Measurements from ENCODE around the gene GIPC3. TPM values are rescaled to one million over a fixed set of nuclear protein-coding genes. Genes with fewer than 3 reads are reported as not detected.

The GIPC3 gene
- total RNA-seq, 4 donors from 2014 or later = 0.19 to 0.89 (median 0.37) TPM

DNA sequence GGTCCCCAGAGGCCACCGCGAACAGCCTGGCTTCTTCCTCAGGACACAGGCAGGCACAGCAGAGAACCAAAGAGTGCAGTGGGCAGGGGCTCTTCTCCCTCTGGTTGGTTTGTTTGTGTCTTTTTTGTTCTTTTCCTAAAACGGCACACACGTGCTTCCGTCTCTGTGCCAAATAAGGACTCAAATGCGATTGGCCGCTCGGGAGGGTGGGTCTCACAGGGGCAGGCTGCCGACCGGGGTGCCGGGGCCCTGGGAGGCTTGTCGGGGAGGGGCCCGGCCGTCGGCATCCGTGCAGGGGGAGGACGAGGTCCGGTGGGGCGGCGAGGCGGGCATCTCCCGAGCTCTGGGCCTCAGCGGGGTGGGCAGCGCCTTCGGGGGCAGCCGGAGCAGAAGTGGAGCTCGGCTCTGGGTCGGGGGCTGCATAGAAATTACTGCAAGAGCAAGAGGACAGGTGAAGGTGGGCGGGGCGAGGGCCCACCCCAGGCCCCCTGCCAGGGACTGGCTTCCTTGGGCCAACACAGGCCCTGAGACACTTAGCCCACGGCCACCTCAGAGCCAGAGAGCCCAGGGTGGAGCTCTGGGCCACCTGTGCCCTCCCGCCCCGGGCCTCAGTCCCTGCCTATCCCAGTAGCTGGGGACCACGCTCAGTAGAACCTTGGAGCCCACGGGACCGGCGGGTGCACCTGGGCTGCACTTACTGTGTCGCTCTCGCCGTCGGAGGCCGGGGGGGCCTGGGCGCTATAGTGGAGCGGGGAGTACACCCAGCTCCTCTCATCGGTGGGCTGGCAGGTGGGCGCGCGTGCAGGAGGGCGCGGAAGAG, 47.7 kb downstream of the GIPC3 start:
- Histone ChIP-seq H3K27me3 (no peaks in the 10 kb centered on the region), H3K9me3 (no peaks in the 10 kb centered on the region), H3K27ac (no peak overlapping the region), H3K36me3 (peaks cover 57% of the 10 kb centered on the region), H3K4me3 (no peak overlapping the region), H3K4me1 (no peaks in the 10 kb centered on the region)
- WGBS = 90% methylated on average over 42 of the region's 50 CpGs
- no peak for TF ChIP-seq POLR2AphosphoS5 (IDR thresholded peaks at IDR 0.05)
- TF ChIP-seq, protein P1, sequence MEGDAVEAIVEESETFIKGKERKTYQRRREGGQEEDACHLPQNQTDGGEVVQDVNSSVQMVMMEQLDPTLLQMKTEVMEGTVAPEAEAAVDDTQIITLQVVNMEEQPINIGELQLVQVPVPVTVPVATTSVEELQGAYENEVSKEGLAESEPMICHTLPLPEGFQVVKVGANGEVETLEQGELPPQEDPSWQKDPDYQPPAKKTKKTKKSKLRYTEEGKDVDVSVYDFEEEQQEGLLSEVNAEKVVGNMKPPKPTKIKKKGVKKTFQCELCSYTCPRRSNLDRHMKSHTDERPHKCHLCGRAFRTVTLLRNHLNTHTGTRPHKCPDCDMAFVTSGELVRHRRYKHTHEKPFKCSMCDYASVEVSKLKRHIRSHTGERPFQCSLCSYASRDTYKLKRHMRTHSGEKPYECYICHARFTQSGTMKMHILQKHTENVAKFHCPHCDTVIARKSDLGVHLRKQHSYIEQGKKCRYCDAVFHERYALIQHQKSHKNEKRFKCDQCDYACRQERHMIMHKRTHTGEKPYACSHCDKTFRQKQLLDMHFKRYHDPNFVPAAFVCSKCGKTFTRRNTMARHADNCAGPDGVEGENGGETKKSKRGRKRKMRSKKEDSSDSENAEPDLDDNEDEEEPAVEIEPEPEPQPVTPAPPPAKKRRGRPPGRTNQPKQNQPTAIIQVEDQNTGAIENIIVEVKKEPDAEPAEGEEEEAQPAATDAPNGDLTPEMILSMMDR (IDR thresholded peaks at IDR 0.05) = no peak
- no peak for TF ChIP-seq EP300 (IDR thresholded peaks at IDR 0.05)
- TF ChIP-seq POLR2A (IDR thresholded peaks at IDR 0.05) = no peak
- DNase-seq (ENCODE audit: low spot score in 2 of 2) = no peak

DNA sequence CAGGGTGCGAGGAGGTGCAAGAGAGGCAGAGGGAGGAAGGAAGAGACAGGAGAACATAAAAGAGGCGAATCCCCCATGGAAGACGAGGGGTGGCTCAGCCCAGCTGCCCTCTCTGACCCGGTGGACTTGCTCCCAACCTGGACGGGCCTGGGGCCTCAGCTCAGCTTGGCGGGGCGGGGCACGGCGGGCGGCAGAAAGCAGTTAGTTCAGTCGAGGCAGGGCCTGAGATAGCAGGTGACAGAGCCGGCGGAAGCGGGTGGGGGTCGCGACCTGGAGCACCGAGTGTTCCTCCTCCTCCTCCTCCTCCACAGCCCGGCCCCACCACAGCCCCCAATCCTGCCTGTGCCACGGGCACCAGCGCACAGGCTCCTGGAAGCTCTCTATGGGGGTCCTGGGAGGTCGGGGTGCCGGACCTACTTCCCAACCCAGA, 48.3 kb downstream of the GIPC3 start:
- Histone ChIP-seq H3K27me3 (no peaks in the 10 kb centered on the region), H3K9me3 (no peaks in the 10 kb centered on the region), H3K4me3 (no peak overlapping the region), H3K4me1 (no peaks in the 10 kb centered on the region), H3K27ac (no peak overlapping the region), H3K36me3 (peaks cover 64% of the 10 kb centered on the region)
- no peak for DNase-seq (ENCODE audit: low spot score in 2 of 2)
- WGBS = 88% methylated on average over 12 of the region's 22 CpGs
- TF ChIP-seq EP300 (IDR thresholded peaks at IDR 0.05) = no peak
- no peak for TF ChIP-seq POLR2AphosphoS5 (IDR thresholded peaks at IDR 0.05)
- TF ChIP-seq, protein P1 (IDR thresholded peaks at IDR 0.05) = no peak
- TF ChIP-seq POLR2A (IDR thresholded peaks at IDR 0.05) = no peak

DNA sequence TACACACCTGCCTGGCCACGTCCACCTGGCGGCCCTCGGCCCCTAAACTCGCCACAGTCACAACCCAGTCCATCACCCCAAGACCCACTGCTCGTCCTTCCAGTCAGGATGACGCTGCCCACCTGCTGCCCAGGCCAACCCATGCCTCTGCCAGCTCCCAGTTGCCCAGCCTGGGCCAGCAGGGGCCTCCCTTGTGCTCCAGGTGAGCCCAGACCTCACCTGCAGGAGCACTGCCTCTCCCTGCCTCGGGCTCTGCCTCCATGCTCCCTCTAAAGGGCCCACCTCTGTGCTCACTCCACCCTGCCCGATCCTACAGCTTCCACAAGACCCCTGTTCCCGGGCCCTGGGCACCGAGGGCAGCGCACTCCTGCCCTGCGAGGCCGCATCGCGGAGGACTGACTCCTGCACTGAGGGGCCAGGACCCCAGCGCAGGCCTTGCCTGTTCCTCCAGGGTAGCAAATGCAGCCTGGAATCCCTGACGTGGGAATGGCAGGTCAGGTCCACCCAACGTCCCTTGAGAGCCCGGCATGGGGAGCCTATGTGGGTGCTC, 49.3 kb downstream of the GIPC3 start:
- H3K27ac ChIP-seq = no peak overlapping the region
- no peaks in the 10 kb centered on the region for H3K9me3 ChIP-seq
- no peaks in the 10 kb centered on the region for H3K27me3 ChIP-seq
- peaks cover 74% of the 10 kb centered on the region for H3K36me3 ChIP-seq
- H3K4me3 ChIP-seq = no peak overlapping the region
- TF ChIP-seq EP300 (IDR thresholded peaks at IDR 0.05) = no peak
- TF ChIP-seq, protein P1 (IDR thresholded peaks at IDR 0.05) = no peak
- TF ChIP-seq POLR2AphosphoS5 (IDR thresholded peaks at IDR 0.05) = no peak
- TF ChIP-seq POLR2A (IDR thresholded peaks at IDR 0.05) = no peak
- whole genome bisulfite sequencing = 100% methylated on average over 6 of the region's 19 CpGs
- no peak for DNase-seq (ENCODE audit: low spot score in 2 of 2)
- H3K4me1 ChIP-seq = no peaks in the 10 kb centered on the region

DNA sequence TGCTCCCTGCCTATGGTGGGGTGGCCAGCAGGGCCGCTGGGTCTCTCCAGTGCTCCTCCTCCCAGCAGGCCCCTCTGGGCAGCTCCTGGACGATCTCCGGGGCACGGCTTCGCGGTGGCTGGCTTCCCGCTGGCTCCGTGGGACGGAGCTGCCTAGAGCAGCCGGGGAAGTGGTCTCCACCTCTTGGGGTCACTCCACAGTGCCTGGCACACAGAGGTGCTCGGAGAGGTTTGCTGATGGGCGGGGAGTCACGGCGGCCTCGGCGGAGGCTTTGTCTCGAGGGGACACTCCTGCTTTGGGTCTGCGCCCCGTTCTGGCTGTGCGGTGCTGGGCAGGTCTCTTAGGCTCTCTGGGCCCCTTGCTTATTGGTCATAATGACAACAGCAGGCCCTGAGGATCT, 51.2 kb downstream of the GIPC3 start:
- Histone ChIP-seq H3K9me3 (no peaks in the 10 kb centered on the region), H3K27me3 (no peaks in the 10 kb centered on the region), H3K4me3 (no peak overlapping the region), H3K4me1 (no peaks in the 10 kb centered on the region), H3K27ac (no peak overlapping the region), H3K36me3 (peaks cover 87% of the 10 kb centered on the region)
- 94% methylated on average over 9 of the region's 20 CpGs for WGBS
- TF ChIP-seq POLR2A (IDR thresholded peaks at IDR 0.05) (no peak), EP300 (IDR thresholded peaks at IDR 0.05) (no peak), POLR2AphosphoS5 (IDR thresholded peaks at IDR 0.05) (no peak)
- TF ChIP-seq, protein P1 (IDR thresholded peaks at IDR 0.05) = no peak
- no peak for DNase-seq (ENCODE audit: low spot score in 2 of 2)

DNA sequence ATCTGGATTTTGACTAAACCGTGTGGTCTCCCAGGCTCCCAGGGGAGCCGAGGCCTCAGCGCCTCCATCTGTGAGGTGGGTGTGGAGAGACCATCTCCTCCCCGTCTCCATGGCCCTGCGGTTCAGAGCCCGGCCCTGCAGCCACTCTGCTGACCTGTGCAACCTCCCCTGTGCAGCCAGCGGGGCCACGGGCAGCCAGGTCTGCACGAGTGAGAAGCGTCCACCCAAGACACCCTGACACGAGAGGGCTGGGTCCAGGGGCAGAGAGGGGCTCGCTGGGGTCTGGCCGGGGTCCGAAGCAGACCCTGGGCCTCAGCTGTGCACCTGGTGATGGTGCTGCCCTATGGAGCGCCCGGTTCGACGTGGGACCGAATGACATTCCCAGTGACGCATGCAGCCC, 51.7 kb downstream of the GIPC3 start:
- 95% methylated on average over 18 of the region's 20 CpGs for WGBS
- no peak for DNase-seq (ENCODE audit: low spot score in 2 of 2)
- no peak overlapping the region for H3K27ac ChIP-seq
- no peaks in the 10 kb centered on the region for H3K27me3 ChIP-seq
- H3K4me1 ChIP-seq = no peaks in the 10 kb centered on the region
- H3K9me3 ChIP-seq = no peaks in the 10 kb centered on the region
- H3K36me3 ChIP-seq = peaks cover 87% of the 10 kb centered on the region
- H3K4me3 ChIP-seq = no peak overlapping the region
- TF ChIP-seq, protein P1 (IDR thresholded peaks at IDR 0.05) = no peak
- TF ChIP-seq POLR2AphosphoS5 (IDR thresholded peaks at IDR 0.05) (no peak), POLR2A (IDR thresholded peaks at IDR 0.05) (no peak), EP300 (IDR thresholded peaks at IDR 0.05) (no peak)
